22Rv1 (cell line): Measurements from ENCODE around the gene RCOR3.

Experiments used
- ZFX ChIP-seq: fragments of 450-650 bp; IDR thresholded peaks from 2 replicates; pipeline ENCODE4 v1.6.1; 2017; ENCODE audit warnings: antibody characterized with exemption, borderline replicate concordance
- TF ChIP-seq, protein P1 (sequence below): fragments of 450-650 bp; IDR thresholded peaks from 2 replicates; pipeline ENCODE4 v1.5.1; 2017; ENCODE audit warnings: mild to moderate bottlenecking

DNA sequence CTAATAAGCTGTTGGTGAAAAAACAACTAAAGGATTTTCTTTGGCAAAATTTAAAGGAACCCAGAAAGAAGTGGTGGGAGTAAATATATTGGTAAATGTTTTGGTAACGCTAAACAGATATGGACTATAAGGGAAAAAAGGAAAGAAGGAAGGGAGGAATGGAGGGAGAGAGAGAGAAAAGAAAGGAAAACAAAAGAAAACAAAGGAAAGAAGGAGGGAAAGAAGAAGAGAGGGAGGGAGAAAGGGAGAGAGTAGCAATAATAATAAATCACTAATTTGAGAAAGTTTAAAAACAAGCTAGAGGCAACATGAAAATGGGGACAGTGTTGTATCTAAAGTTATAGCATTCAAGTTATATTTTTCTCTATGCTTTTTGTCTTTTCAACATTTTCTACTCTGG is 43.6 kb upstream of the RCOR3 start:
- TF ChIP-seq, protein P1, sequence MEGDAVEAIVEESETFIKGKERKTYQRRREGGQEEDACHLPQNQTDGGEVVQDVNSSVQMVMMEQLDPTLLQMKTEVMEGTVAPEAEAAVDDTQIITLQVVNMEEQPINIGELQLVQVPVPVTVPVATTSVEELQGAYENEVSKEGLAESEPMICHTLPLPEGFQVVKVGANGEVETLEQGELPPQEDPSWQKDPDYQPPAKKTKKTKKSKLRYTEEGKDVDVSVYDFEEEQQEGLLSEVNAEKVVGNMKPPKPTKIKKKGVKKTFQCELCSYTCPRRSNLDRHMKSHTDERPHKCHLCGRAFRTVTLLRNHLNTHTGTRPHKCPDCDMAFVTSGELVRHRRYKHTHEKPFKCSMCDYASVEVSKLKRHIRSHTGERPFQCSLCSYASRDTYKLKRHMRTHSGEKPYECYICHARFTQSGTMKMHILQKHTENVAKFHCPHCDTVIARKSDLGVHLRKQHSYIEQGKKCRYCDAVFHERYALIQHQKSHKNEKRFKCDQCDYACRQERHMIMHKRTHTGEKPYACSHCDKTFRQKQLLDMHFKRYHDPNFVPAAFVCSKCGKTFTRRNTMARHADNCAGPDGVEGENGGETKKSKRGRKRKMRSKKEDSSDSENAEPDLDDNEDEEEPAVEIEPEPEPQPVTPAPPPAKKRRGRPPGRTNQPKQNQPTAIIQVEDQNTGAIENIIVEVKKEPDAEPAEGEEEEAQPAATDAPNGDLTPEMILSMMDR: no peak
- TF ChIP-seq ZFX: no peak
